Stimulated activated CD4-positive, alpha-beta T cell treated with anti-CD3 and anti-CD28 coated beads, Interleukin-1b, Interleukin-23, amount 100 ng/mL, for 4 hours (primary cell): Measurements from ENCODE around the gene MMD2.
"Not testable (repeated sequence)": the region's sequence is repeated elsewhere in the genome, so short reads cannot be mapped to it uniquely, and the experiment has no call there.

ENCODE experiments used
- DNase-seq, 2 donors: peaks; one replicate each; pipeline ENCODE4 v3.0.0-alpha.2; 2020; ENCODE audit warnings: low read depth in 2 of 2

MMD2 gene

GRCh38 chr7:4958477-4959301, at the start of gene MMD2:
TSS of gene MMD2 (minus strand) at chr7:4959187. CDS start at chr7:4959017, 170 bp downstream.
- no peak for DNase-seq

DNA sequence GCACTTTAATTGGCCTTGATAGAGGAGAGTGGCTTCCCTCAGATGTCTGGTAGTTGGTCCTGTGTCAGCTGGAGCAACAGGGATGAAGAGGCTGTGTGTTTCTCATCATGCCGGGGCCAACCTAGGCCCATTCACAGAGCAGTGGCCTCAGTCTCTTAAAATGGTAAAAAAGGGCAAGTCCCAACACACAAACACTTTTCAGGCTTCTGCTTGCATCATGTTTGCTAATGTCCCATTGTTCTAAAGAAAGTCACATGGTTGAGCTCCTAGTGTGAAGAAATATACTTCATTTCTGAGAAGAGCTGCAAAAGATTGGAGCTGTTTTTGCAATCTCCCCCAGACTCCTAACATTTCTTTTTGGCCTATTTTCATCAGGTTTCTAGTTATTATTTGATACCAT, 46.1 kb upstream of the MMD2 start:
- DNase-seq: no peak

GRCh38 chr7:5001911-5002310, 42.9 kb upstream of the MMD2 start:
- no peak for DNase-seq

- no peak for DNase-seq
Observed at GRCh38 chr7:5001003-5001402, 42.0 kb upstream of the MMD2 start.

DNA sequence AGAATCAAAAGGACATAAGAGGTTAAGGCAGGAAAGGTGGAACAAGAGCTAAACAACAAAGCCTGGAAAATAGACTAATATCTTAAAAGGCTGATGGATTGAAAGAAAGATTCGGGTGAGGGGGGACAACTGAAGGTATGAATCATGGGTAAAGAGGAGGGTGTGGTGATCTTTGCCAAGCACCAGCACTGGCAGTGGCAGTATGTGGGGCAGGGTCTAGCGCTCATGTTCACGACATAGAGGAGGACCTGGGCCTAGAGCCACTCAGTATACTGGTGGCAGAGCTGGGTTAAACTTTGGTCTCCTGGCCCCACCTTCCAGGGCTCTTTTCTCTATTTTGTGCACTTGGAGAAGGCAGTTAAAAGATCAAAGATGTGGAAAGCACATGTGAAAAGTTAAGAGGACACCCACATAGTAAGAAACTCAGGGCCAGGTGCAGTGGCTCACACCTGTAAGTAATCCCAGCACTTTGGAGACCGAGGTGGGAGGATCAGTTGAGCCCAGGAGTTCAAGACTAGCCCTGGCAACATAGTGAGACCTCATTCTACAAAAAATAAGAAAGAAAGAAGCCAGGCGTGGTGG, 40.5 kb upstream of the MMD2 start:
- DNase-seq: no peak

DNA sequence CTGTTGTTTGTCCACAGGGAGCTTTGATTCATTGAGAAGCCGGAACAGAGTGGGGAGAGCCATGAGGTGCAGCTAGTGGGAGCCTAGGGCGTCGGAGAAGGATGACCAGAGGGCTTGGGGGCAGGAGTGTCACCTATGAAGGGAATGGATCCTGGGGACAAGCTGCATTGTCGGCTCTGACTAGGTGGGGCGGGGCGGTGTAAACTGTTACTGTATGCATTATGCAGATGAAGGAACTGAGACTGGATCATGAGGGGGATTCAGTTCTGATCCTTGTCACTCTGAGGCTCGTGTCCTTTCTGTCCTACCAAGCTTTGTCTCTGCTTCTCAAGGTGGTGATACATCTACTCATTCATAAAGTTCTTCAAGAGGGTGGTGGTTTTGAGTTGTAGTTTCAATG, 39.9 kb upstream of the MMD2 start:
- no peak for DNase-seq

- no peak for DNase-seq
Observed at GRCh38 chr7:4998244-4998643, 39.3 kb upstream of the MMD2 start.

- no peak for DNase-seq
Observed at GRCh38 chr7:4996696-4997222, 37.8 kb upstream of the MMD2 start.

DNA sequence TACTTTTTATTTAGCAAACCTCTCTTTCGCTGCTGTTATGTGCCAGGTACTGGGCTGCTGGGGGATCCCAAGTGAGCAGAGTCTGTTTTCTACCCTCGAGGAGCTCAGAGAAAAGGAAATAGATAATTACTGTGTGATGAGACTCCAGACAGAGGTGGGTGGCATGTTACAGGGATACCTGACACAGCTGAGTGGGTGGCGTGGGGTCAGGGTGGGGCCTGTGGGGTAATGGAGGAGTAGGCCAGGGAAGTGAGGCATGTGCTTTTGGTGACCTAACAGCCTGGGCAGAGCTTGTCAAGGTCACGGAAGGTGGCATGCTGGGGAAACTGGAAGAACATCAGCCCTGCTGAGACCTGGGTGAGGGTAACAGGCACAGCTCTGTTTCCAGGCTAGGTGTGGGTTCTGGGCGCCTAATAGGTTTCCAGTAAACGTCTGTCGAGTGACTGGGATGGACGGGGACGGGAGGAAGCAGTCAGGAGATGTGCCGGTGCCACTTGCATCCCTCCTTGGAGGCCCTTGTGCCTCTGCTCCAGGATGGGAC, 36.5 kb upstream of the MMD2 start:
- DNase-seq: no peak

DNA sequence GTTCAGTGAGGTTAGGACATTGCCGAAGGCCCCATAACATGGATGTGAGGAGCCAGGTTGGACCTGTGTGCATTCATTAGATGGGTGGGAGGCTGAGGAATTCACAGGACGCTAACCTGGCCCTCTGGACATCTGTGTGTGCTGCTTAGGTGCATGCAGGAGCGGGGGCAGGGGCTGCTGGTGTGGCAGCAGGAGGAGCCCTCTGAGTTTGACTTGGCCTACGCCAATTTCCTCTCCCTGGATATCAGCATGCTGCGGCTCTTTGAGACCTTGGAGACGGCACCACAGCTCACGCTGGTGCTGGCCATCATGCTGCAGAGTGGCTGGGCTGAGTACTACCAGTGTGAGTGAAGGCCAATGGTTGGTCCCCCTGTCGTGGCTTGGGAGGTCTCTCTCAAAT, 34.5 kb upstream of the MMD2 start:
- DNase-seq: no peak

- not testable (repeated sequence) for DNase-seq
Observed at GRCh38 chr7:4982741-4983140, 23.8 kb upstream of the MMD2 start.

GRCh38 chr7:4981295-4981890, 22.4 kb upstream of the MMD2 start:
- DNase-seq: not testable (repeated sequence)

- DNase-seq: not testable (repeated sequence)
Observed at GRCh38 chr7:4975626-4976025, 16.6 kb upstream of the MMD2 start.

- peak; percentile 84 to 93 for DNase-seq
Observed at GRCh38 chr7:4973728-4974198, 14.8 kb upstream of the MMD2 start.

- not testable (repeated sequence) for DNase-seq
Observed at GRCh38 chr7:4972446-4972845, 13.5 kb upstream of the MMD2 start.

DNA sequence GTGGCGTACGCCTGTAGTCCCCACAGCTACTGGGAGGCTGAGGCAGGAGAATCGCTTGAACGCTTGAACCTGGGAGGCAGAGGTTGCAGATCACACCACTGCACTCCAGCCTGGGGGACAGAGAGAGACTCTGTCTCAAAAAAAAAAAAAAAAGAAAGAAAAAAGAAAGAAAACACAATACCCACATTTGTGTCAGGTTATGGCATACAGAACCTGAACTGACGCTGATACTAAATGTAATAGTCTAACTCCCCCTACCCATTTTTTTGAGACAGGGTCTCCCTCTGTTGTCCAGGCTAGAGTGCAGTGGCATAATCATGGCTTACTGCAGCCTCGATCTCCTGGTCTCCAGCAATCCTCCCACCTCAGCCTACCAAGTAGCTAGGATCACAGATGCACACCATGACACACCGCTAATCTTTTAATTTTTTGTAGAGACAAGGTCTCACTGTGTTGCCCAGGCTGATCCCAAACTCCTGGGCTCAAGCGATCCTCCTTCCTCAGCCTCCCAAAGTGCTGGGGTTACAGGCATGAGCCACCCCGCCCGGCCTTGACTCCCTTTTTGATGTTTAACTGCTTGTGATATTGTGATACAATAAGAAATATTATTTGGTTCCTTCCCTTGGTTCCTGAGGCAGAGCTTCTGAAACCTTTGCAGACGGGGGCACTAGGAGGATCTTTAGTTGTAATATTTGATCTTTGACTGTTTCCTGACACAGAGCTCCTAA, 6.5 kb upstream of the MMD2 start:
- no peak for DNase-seq

DNA sequence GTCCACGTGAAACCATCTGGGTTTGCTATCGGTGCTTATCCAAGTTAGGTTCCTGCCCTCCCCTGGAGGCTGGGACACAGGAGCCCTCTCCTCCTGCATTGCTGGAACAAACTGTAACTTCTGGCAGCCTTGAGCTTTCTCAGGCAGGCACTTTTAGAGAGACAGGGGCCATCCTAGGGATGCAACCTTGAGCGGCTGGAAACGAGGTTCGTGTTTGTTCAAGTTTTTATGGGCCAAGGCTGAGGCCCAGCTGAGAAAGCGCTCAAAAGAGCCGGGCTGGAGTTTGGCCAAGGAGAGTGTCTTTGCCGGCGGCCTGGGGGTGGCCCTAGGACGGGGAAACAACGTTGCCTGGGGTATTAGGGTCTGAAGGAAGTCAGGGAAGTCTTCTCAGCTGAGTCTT, 5.5 kb upstream of the MMD2 start:
- no peak for DNase-seq

GRCh38 chr7:4962872-4963775, 4.1 kb upstream of the MMD2 start:
- DNase-seq: no peak

GRCh38 chr7:4960363-4960762, 1.4 kb upstream of the MMD2 start:
- no peak for DNase-seq

DNA sequence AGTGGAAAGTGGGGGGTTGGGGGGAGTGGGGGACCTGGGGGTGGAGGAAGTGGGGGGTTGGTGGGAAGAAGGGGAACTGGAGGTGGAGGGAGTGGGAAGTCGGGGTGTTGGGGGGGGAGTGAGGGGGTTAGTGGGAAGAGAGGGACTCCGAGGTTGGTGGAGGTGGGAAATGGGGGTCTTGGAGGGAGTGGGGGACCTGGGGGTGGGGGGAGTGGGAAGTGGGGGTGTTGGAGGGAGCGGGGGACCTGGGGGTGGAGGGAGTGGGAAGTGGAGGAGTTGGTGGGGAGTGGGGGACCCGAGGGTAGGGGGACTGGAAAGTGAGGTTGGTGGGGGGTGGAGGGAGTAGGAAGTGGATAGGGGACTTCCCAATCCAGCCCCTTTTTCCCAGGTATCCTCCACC, 906 bp upstream of the MMD2 start:
- no peak for DNase-seq

GRCh38 chr7:4959306-4959705, 319 bp upstream of the MMD2 start:
- DNase-seq: no peak
